ENCODE data around the gene PAX6.

DNA sequence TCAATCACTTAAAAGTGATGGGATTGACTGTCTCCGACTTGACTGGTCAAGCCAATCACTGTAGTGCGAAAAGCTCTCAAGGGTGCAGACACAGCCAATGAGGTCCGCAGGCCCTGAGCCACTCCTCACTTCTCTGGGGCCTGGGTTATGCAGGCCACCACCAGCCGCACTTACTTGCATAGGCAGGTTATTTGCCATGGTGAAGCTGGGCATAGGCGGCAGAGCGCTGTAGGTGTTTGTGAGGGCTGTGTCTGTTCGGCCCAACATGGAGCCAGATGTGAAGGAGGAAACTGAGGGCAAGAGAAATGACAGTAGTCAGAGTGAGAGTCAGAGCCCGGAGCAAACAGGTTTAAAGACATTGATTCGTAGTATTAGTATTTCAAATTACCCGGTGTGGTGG is 17.9 kb downstream of the PAX6 start:
- no peak for TF ChIP-seq EZH2 (IDR thresholded peaks at IDR 0.05; ENCODE audit: low read length)
- TF ChIP-seq, protein P1, sequence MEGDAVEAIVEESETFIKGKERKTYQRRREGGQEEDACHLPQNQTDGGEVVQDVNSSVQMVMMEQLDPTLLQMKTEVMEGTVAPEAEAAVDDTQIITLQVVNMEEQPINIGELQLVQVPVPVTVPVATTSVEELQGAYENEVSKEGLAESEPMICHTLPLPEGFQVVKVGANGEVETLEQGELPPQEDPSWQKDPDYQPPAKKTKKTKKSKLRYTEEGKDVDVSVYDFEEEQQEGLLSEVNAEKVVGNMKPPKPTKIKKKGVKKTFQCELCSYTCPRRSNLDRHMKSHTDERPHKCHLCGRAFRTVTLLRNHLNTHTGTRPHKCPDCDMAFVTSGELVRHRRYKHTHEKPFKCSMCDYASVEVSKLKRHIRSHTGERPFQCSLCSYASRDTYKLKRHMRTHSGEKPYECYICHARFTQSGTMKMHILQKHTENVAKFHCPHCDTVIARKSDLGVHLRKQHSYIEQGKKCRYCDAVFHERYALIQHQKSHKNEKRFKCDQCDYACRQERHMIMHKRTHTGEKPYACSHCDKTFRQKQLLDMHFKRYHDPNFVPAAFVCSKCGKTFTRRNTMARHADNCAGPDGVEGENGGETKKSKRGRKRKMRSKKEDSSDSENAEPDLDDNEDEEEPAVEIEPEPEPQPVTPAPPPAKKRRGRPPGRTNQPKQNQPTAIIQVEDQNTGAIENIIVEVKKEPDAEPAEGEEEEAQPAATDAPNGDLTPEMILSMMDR (optimal IDR thresholded peaks at IDR 0.05 in 1 of 3, IDR thresholded peaks at IDR 0.05 in 1 of 3, conservative IDR thresholded peaks at IDR 0.05 in 1 of 3; ENCODE audit: extremely low read depth in 1 of 3, insufficient read depth in 2 of 3, low read length in 3 of 3), result no peak

Measured in keratinocyte (primary cell).